GM19099 (cell line): ENCODE results near the gene TEAD3.

Experiments
- POLR2A ChIP-seq: IDR thresholded peaks from 3 replicates; pipeline ENCODE4 v1.6.1; 2011; ENCODE audit warnings: low read depth; ENCODE audit not compliant: insufficient read length; ENCODE audit errors: extremely low read depth

TEAD3 gene

DNA sequence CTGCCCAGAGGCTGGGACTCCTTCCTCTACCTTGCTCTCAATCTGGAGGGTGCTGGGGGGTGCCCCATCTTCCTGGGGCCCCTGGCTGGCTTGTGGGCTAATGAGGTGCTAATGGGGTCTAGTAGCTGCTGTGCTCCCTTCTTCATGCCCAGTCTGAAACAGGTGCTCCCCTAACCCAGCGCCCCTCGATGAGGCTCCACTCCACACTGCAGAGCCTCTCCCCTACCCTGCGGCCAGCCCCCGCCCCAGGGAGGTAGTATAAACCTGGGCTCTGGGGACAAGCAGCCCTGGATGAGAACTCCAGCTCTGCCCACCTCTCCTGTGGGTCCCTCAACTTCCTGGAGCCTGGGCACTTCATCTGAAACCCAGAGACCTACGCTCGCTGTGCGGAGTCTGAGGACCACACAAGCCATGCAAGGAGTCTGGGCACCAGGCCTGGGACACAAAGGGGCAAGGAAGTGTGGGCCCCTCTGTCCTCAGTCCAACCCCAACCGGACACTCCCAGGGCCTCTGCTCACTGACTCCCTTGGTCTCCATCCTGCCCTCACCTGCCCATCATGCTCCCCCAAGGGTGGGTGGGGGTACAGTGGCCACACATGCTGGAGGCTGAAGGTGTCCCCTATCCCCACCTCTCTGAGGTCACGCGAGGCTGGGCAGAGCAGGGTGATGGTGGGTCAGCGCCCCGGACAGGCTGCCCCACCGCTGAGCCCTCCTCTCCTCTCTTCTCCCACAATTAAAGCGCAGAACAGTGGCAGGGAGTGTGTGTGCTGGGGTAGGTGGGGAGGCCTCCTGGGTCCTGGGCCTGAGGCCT, 22.5 kb downstream of the TEAD3 start:
- peak; percentile 13 for TF ChIP-seq POLR2A

DNA sequence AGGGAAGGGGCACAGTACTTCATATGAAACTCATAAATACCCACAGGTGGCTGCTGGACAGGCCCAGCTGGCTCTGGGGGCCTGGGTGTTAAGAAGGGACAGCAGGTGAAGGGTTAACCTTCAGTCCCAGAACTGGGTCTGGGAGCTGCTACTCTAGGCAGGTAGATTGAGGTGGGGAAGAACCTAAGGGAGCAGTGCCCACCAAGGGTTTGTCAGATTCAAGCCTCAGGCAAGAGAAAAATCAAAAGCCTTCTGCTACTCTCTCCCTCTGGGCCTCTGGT, 23.1 kb downstream of the TEAD3 start:
- no peak for TF ChIP-seq POLR2A

DNA sequence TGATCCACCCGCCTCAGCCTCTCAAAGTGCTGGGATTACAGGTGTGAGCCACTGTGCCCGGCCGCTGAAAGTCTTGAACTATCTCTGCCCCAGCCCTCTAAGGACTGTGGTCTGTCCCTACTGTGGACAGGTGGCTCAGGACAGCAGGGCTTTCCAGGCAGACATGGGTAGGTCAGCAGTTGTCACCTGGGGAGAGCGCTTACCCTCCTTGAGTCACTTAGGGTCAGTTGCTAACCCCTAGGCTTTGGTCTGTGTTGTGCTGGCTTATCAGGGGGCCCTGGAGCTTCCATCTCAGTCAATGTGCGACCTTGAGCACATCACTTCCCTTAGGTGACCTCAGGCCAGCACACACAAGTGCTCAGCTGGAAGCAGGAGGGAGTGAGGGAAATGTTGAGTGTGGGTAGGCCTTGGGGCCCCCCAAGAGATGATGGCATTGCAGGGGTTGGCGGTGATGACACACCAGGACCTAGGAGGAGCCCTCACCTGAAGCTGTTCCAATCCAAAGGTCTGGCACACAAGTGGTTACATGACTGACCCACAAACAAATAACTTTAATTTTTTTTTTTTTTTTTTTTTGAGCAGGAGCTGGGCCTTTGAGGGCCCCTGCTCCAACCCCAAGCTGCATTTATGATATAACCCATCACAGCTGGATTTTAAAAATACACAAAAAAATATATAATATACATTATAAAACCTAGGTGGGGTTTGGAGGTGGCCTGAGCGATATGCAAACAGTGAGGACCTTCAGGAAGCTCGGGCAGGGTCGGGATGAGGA, 23.6 kb downstream of the TEAD3 start:
- no peak for TF ChIP-seq POLR2A

DNA sequence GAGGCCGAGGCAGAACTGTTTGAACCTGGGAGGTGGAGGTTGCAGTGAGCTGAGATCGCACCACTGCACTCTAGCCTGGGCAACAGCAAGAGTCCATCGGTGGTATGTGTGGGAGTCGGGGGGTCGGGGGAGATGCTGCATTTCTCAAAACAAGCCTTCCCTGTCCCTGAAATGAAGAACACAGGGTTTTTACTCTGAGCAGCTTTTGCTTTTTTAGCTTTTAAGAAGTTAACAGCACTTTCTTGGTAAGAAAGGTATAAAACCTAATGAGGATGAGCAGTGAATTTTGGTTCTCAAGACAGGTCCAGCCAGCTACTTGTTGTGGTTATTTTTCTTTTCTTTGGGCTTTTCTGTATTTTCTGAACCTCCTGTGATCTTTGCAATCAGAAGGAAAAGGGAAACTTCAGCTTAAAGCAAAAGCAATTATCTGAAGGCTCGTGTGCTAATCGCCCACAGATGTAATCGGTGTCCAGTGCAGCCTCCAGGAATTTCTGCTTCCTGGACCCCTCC, 25.0 kb downstream of the TEAD3 start:
- no peak for TF ChIP-seq POLR2A

DNA sequence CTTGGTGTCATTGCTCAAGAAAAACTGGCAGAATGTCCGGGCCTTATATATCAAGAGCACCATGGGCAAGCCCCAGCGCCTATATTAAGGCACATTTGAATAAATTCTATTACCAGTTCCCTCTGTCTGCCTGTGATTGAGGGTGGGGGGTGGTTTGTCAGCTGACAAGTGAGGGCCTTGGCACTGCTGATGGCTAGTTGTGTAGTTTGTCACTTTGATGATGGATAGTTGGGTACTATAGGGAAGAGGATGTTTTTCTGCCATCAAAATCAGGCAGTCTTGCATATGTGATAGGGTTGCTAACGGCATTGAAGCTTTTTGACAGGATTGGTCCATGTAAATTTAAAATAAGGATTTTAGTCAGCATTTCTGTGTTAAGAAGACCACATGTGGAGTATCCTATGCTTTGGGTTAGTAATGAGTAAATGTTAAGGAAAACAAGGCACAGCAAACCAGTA, 26.2 kb downstream of the TEAD3 start:
- TF ChIP-seq POLR2A, result no peak

DNA sequence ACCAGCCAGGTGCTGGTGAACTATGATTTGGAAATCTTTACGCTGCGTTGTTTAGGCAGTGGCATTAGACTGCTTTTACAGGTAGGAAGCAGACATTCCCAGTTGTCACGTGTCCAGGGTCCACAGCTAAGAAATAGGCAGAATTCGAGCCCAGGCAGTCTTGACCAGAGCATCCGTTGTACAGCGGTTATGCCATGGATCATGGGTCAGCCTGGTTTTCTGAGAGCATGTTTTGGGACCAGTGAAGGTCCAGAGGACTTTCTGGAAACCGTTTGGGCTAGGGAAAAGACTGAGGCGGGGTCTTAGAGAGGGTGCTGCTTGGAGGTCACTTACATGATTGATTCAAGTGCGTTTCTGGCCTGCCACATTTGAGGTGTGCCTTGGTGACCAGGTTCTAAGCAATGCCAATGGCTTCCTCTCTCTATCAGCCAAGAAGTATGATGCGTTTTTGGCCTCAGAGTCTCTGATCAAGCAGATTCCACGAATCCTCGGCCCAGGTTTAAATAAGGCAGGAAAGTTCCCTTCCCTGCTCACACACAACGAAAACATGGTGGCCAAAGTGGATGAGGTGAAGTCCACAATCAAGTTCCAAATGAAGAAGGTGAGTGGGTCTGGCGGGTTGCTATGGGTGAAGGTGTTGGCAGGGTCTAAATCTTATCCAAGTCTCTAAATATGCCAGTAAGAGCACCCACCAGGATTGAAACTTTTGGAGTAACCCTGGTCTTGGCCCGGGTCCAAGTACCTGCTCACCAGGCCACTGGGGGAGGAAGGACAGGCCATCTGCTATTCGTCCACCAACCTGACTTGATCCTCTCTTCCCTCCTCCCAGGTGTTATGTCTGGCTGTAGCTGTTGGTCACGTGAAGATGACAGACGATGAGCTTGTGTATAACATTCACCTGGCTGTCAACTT, 26.9 kb downstream of the TEAD3 start:
- TF ChIP-seq POLR2A, result no peak

GRCh38 chr6:35468980-35469750, 27.7 kb downstream of the TEAD3 start:
- TF ChIP-seq POLR2A, result no peak

DNA sequence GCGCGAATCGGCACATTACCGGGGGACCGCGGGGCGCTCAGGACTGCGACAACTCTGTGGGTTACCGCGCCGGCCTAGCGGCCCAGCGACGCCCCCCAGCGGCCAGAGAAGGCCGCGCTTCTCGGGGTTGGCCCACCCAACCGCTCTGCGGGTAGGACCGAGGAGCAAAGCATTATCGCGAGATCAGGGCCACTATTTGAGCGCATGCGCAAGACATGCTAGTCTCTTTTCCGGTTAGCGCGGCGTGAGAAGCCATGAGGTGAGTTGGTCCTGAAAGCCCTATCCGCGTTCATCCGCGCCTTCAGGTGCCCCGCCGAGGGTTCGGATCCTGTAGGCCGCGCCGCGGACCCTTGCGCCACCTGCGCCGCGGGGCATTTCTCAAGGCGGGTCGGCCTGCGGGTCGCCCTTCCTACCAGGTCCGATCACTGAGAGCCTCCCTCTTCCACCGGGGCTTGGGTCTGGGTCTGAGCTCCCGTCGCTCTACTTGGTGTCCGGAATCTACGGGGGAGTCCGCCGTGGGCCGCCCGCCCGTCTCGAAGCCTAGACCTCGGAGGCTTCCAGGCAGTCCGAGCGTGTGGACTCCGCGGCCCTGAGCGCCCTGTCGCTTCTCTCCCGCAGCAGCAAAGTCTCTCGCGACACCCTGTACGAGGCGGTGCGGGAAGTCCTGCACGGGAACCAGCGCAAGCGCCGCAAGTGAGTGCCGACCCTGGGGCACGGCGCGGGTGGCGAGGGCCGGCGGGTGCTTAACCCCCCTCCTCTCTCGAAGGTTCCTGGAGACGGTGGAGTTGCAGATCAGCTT, 28.5 kb downstream of the TEAD3 start, which contains the start of gene RPL10A:
TSS of gene RPL10A (plus strand) at position 221 of the 799 bp plus-strand sequence. CDS start at position 255, 34 bp downstream.
- TF ChIP-seq POLR2A, result peak; percentile 100

GRCh38 chr6:35465646-35466045, 31.2 kb downstream of the TEAD3 start:
- TF ChIP-seq POLR2A, result no peak

DNA sequence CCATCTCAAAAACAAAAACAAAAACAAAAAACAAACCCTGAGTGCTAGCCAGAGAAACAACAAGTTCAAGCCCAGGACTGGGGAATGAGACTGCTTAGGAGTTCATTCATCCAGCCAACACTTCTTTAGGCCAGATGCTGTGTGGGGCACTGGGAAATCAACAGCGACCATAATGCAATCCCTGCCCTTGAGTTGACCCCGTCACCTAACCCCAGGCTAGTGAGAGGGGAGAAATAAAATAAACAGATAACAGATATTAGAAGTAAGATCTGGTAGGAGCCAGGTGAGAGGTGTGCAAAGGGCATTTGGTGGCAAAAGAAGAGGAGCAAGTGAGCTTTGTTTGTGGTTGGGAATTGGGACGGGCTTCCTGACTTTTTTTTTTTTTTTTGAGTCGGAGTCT, 33.6 kb downstream of the TEAD3 start:
- no peak for TF ChIP-seq POLR2A

GRCh38 chr6:35461270-35461669, 35.6 kb downstream of the TEAD3 start:
- TF ChIP-seq POLR2A, result no peak

GRCh38 chr6:35457907-35458306, 39.0 kb downstream of the TEAD3 start:
- no peak for TF ChIP-seq POLR2A

DNA sequence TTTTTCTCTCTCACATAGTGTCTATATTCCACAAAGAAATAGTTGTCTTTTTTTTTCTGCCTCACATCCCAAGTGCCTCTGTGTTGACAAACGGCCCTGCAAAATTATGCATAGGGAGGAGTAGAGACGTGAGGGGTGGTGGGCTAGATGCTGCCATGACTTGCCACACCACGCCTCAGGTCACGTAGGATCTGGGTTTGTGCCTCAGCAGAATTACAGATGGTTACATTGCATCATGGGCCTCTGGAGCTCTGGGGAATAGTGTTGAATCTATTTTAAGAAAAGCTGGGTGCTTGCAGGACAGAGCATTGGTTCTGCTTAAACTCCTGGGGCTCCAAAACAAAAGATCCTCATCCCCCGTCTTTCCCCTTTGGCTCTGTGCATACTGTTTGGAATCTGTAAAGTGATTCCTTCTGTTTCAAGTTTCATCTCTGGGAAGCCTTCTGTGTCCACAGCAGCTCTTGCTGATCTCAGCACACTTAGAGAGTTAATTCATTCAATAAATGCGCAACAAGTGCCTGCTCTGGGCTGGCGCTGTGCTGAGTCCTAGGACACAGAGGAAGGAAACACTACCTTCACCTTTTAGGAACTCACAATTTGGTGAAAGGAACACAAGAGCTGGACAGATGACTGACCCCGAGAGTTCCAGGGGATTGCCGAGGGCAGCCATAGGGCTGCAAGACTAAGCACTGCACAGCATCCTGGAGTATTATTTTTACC, 42.3 kb downstream of the TEAD3 start:
- TF ChIP-seq POLR2A, result no peak
